Spleen (tissue), 11 donors: ENCODE data around the gene PP2D1. TPM values are rescaled to one million over a fixed set of nuclear protein-coding genes. Genes with fewer than 3 reads are reported as not detected.

Experiments used
- DNase-seq: peaks from one replicate; pipeline ENCODE4 v3.0.0-alpha.2; 2020
- H3K27ac ChIP-seq, 8 donors: fragments of 200-600 bp; sonication (generic) in 7 of 8; 1 replicate in 4 of 8; 2 replicates in 4 of 8; pipeline versions ENCODE4 v1.5.0 to v1.8.0; 2016 to 2021; ENCODE audit warnings: inconsistent platforms in 4 of 8, mild to moderate bottlenecking in 4 of 8, moderate library complexity in 1 of 8
- H3K27me3 ChIP-seq, 7 donors: fragments of 200-600 bp; sonication (generic) in 6 of 7; replicated peaks in 1 of 7; 1 replicate in 4 of 7; 2 replicates in 3 of 7; pipeline versions ENCODE4 v1.5.0 to v1.8.0; 2016 to 2021; ENCODE audit warnings: inconsistent platforms in 3 of 7, mild to moderate bottlenecking in 1 of 7
- H3K36me3 ChIP-seq, 6 donors: fragments of 200-600 bp; sonication (generic) in 5 of 6; 1 replicate in 4 of 6; 2 replicates in 2 of 6; pipeline versions ENCODE4 v1.5.0 to v1.8.0; 2016 to 2021; ENCODE audit warnings: inconsistent platforms in 2 of 6
- H3K4me1 ChIP-seq, 6 donors: fragments of 200-600 bp; sonication (generic) in 5 of 6; 1 replicate in 3 of 6; 2 replicates in 3 of 6; pipeline versions ENCODE4 v1.5.0 to v1.8.0; 2016 to 2021; ENCODE audit warnings: inconsistent platforms in 3 of 6
- H3K4me3 ChIP-seq, 8 donors: fragments of 200-600 bp; sonication (generic) in 7 of 8; 1 replicate in 4 of 8; 2 replicates in 4 of 8; pipeline versions ENCODE4 v1.5.0 to v1.8.0; 2016 to 2021; ENCODE audit warnings: inconsistent platforms in 4 of 8, mild to moderate bottlenecking in 4 of 8, moderate library complexity in 2 of 8
- H3K9me3 ChIP-seq, 8 donors: fragments of 200-600 bp; sonication (generic) in 7 of 8; 1 replicate in 4 of 8; 2 replicates in 4 of 8; pipeline versions ENCODE4 v1.5.0 to v1.8.0; 2016 to 2021; ENCODE audit warnings: inconsistent platforms in 4 of 8
- POLR2A ChIP-seq, 3 donors: fragments of 450-650 bp; IDR thresholded peaks; one replicate each; pipeline ENCODE4 v1.5.1; 2017; ENCODE audit warnings: antibody characterized with exemption in 3 of 3, mild to moderate bottlenecking in 1 of 3
- POLR2AphosphoS5 ChIP-seq, 3 donors: sonication (generic); formaldehyde crosslinking; IDR thresholded peaks; one replicate each; pipeline ENCODE4 v1.5.1; 2017; ENCODE audit warnings: antibody characterized with exemption in 3 of 3
- WGBS, 5 donors: extraction: QIAGEN DNeasy Blood & Tissue Kit in 3 of 5; methylation state at CpG; one replicate each; pipeline versions ENCODE4 v1.1.5 to v1.1.7; 2013 to 2018; 5-methylcytosine and 5-hydroxymethylcytosine counted together
- intact Hi-C: fragments of 100-400 bp; cut with DNase I; formaldehyde crosslinking; loops from one replicate; pipeline ENCODE4 v1.15.0; 2023; ENCODE audit warnings: low total_unique reads
- polyA plus RNA-seq, 3 donors: library from polyadenylated mRNA; stranded (reverse); fragments of 200-250 nt; gene quantifications; one replicate each; pipeline ENCODE4 v1.2.1, GENCODE V29; 2013
- total RNA-seq, 7 donors: library from RNA; depleted of rRNA in 3 of 7; stranded (reverse); fragments of >200 nt in 3 of 7; fragmentation: NEBNext Ultra II Directional in 4 of 7; extraction: Animal tissue kit (Norgen Biotek cat#: 25700) in 4 of 7; gene quantifications; one replicate each; pipeline versions ENCODE4 v1.1.0 to v1.2.1, GENCODE V29; 2016 to 2021
- TF ChIP-seq, protein P1 (sequence below), 11 experiments: fragments of 200-600 bp in 7 of 11; fragments of 450-650 bp in 4 of 11; sonication (generic) in 4 of 11; IDR thresholded peaks in 8 of 11; conservative IDR thresholded peaks in 3 of 11; 1 replicate in 7 of 11; 2 replicates in 4 of 11; pipeline versions ENCODE4 v1.4.0 to v1.8.0; 2016 to 2021; ENCODE audit warnings: antibody characterized with exemption in 11 of 11, inconsistent platforms in 4 of 11, mild to moderate bottlenecking in 1 of 11
- donor health status: healthy with polysubstance abuse.
- donor health status: DM: no; HTN: no; CAD: no; lungs with moderate emphysema.
- donor health status: DM: no; HTN: no; CAD: no.
- donor health status: Bipolar disorder and iron deficiency.
- donor health status: healthy.
- donor health status: DM: no; HTN: no; CAD: no.
- donor health status: DM: yes; HTN: yes; CAD: no.

The PP2D1 gene
- total and polyA plus RNA-seq, 10 donors, result not detected

DNA sequence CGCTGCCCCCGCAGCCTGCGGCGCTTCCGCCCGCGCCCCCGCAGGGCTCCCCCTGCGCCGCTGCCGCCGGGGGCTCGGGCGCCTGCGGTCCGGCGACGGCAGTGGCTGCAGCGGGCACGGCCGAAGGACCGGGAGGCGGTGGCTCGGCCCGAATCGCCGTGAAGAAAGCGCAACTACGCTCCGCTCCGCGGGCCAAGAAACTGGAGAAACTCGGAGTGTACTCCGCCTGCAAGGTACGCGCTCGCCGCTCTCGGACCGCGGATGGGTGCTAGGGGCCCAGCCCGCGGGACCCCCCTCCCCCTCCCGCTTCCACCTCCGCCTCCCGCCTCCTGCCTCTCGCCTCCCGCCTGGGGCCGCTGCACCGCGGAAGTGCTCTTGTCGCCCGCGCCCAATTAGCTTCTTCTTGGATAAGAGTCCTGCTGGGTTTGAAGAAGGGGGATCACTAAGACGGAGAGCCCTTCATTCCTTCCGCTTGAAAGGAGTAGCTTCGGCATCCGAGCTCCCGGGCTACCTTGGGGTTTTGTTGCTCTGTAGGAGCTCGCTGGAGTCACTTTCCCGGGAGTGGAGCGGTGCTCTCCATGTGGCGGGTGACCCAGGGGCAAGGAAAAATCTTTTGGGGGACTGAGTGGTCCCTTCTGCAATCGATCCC is 28.6 kb upstream of the PP2D1 start:
- Histone ChIP-seq H3K36me3 (no peaks in the 10 kb centered on the region), H3K27ac (peak overlapping the region; percentile 74 to 99 (median 98)), H3K4me1 (peaks cover 40 to 67% (median 51%) of the 10 kb centered on the region in 6 donors), H3K4me3 (peak overlapping the region; percentile 66 to 93 (median 82)), H3K9me3 (no peaks in the 10 kb centered on the region), H3K27me3 (no peaks in the 10 kb centered on the region)
- TF ChIP-seq, protein P1, sequence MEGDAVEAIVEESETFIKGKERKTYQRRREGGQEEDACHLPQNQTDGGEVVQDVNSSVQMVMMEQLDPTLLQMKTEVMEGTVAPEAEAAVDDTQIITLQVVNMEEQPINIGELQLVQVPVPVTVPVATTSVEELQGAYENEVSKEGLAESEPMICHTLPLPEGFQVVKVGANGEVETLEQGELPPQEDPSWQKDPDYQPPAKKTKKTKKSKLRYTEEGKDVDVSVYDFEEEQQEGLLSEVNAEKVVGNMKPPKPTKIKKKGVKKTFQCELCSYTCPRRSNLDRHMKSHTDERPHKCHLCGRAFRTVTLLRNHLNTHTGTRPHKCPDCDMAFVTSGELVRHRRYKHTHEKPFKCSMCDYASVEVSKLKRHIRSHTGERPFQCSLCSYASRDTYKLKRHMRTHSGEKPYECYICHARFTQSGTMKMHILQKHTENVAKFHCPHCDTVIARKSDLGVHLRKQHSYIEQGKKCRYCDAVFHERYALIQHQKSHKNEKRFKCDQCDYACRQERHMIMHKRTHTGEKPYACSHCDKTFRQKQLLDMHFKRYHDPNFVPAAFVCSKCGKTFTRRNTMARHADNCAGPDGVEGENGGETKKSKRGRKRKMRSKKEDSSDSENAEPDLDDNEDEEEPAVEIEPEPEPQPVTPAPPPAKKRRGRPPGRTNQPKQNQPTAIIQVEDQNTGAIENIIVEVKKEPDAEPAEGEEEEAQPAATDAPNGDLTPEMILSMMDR (IDR thresholded peaks at IDR 0.05 in 8 of 11, conservative IDR thresholded peaks at IDR 0.05 in 3 of 11), result peak in 7 of 11 experiments; percentile 8 to 45 (median 20)
- TF ChIP-seq POLR2AphosphoS5 (IDR thresholded peaks at IDR 0.05), result peak; percentile 75 to 83 (median 79)
- peak in 1 of 3 donors; percentile 24 for TF ChIP-seq POLR2A (IDR thresholded peaks at IDR 0.05)
- intact Hi-C loops, result loop anchor here (5.0 to 10.0 kb wide), 2 partner anchors 96 to 147 kb away; partner anchors contain the start of genes RAB5A and SGO1
- peak; percentile 96 for DNase-seq
- whole genome bisulfite sequencing, 5 donors, result 0 to 1% (median 0%) methylated on average over 34 to 64 of the region's 64 CpGs

DNA sequence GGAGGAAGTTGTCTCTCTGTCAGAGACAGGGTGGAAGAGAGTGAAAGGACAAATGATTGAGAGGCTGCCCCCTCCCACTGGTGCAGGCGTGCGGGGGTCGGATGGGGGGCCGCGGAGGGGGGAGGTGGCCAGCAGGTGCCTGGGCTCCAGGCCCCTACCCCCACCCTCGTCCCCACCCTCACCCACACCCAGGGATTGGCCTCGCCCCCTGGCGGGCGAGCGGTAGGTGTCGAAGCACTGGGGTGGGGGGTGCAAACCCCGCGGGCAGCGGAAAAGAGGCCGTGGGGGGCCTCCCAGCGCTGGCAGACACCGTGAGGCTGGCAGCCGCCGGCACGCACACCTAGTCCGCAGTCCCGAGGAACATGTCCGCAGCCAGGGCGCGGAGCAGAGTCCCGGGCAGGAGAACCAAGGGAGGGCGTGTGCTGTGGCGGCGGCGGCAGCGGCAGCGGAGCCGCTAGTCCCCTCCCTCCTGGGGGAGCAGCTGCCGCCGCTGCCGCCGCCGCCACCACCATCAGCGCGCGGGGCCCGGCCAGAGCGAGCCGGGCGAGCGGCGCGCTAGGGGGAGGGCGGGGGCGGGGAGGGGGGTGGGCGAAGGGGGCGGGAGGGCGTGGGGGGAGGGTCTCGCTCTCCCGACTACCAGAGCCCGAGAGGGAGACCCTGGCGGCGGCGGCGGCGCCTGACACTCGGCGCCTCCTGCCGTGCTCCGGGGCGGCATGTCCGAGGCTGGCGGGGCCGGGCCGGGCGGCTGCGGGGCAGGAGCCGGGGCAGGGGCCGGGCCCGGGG is 27.9 kb upstream of the PP2D1 start, which contains the start of gene KAT2B:
KAT2B (plus strand) TSS at position 682 of the 783 bp plus-strand sequence; CDS start at position 714, 32 bp downstream.
- 0 to 1% (median 1%) methylated on average over 16 to 64 of the region's 75 CpGs for WGBS, 5 donors
- H3K4me3 ChIP-seq, result peak within 1 kb of the TSS; percentile 66 to 93 (median 82)
- peaks cover 36 to 60% (median 46%) of the 10 kb centered on the region in 6 donors for H3K4me1 ChIP-seq
- intact Hi-C loops, result loop anchor here (5.0 to 10.0 kb wide), 2 partner anchors 95 to 147 kb away; partner anchors contain the start of genes RAB5A and SGO1
- H3K27me3 ChIP-seq, result no peaks in the 10 kb centered on the region
- TF ChIP-seq POLR2AphosphoS5 (IDR thresholded peaks at IDR 0.05) (peak; percentile 81 to 90 (median 89)), POLR2A (IDR thresholded peaks at IDR 0.05) (peak in 2 of 3 donors; percentile 45 to 58)
- TF ChIP-seq, protein P1 (IDR thresholded peaks at IDR 0.05 in 8 of 11, conservative IDR thresholded peaks at IDR 0.05 in 3 of 11), result peak; percentile 55 to 90 (median 84)
- H3K27ac ChIP-seq, result peak within 1 kb of the TSS; percentile 74 to 99 (median 98)
- no peaks in the 10 kb centered on the region for H3K36me3 ChIP-seq
- H3K9me3 ChIP-seq, result no peaks in the 10 kb centered on the region
- DNase-seq, result peak; percentile 97

GRCh38 chr3:20039466-20039764 is 27.4 kb upstream of the PP2D1 start:
- 0 to 1% (median 0%) methylated on average over 4 of the region's 4 CpGs for WGBS, 5 donors
- no peak for DNase-seq
- Histone ChIP-seq H3K27me3 (no peaks in the 10 kb centered on the region), H3K9me3 (no peaks in the 10 kb centered on the region), H3K36me3 (no peaks in the 10 kb centered on the region), H3K27ac (peak overlapping the region; percentile 74 to 99 (median 98)), H3K4me3 (peak overlapping the region; percentile 44 to 93 (median 82)), H3K4me1 (peaks cover 31 to 54% (median 40%) of the 10 kb centered on the region in 6 donors)
- TF ChIP-seq POLR2AphosphoS5 (IDR thresholded peaks at IDR 0.05), result no peak
- no peak for TF ChIP-seq POLR2A (IDR thresholded peaks at IDR 0.05)
- TF ChIP-seq, protein P1 (IDR thresholded peaks at IDR 0.05 in 8 of 11, conservative IDR thresholded peaks at IDR 0.05 in 3 of 11), result no peak
- intact Hi-C loops, result no loop called here
